Nucleus accumbens (tissue), 56 donors: ENCODE data around the gene RGS18.
"Not testable (repeated sequence)": the region's sequence is repeated elsewhere in the genome, so short reads cannot be mapped to it uniquely, and the experiment has no call there.

Experiments used
- DNase-seq, 56 donors: peaks; one replicate each; lab custom pipeline; 2025; lab: John Stamatoyannopoulos, UW

The RGS18 gene

GRCh38 chr1:192162376-192162775 lies 4.1 kb downstream of the RGS18 start:
- no peak for DNase-seq

GRCh38 chr1:192165002-192165401 lies 6.7 kb downstream of the RGS18 start:
- DNase-seq = not testable (repeated sequence)

GRCh38 chr1:192167011-192167410 lies 8.7 kb downstream of the RGS18 start:
- no peak for DNase-seq

- no peak for DNase-seq
Observed at GRCh38 chr1:192167911-192168700, 9.8 kb downstream of the RGS18 start.

- DNase-seq = no peak
Observed at GRCh38 chr1:192168964-192169363, 10.7 kb downstream of the RGS18 start.

GRCh38 chr1:192170196-192170984 lies 12.1 kb downstream of the RGS18 start:
- DNase-seq = no peak

- no peak for DNase-seq
Observed at GRCh38 chr1:192171123-192171522, 12.9 kb downstream of the RGS18 start.

GRCh38 chr1:192175971-192176370 lies 17.7 kb downstream of the RGS18 start:
- DNase-seq = no peak

GRCh38 chr1:192183788-192184187 lies 25.5 kb downstream of the RGS18 start:
- no peak for DNase-seq

GRCh38 chr1:192186197-192186596 lies 27.9 kb downstream of the RGS18 start:
- DNase-seq = no peak

GRCh38 chr1:192190066-192190465 lies 31.8 kb downstream of the RGS18 start:
- no peak for DNase-seq

GRCh38 chr1:192201303-192201702 lies 43.0 kb downstream of the RGS18 start:
- DNase-seq = no peak

GRCh38 chr1:192224396-192224795 lies 66.1 kb downstream of the RGS18 start:
- DNase-seq = no peak

GRCh38 chr1:192224846-192225245 lies 66.6 kb downstream of the RGS18 start:
- no peak for DNase-seq

GRCh38 chr1:192225266-192225665 lies 67.0 kb downstream of the RGS18 start:
- DNase-seq = no peak

GRCh38 chr1:192225703-192226102 lies 67.4 kb downstream of the RGS18 start:
- DNase-seq = no peak

GRCh38 chr1:192227330-192227729 lies 69.1 kb downstream of the RGS18 start:
- no peak for DNase-seq

GRCh38 chr1:192227980-192228379 lies 69.7 kb downstream of the RGS18 start:
- DNase-seq = not testable (repeated sequence)

- DNase-seq = no peak
Observed at GRCh38 chr1:192232817-192233417, 74.7 kb downstream of the RGS18 start.

GRCh38 chr1:192235127-192235526 lies 76.9 kb downstream of the RGS18 start:
- DNase-seq = no peak
